Ovary (tissue), 3 donors: ENCODE results near the gene CRABP2.

Source experiments
- CTCF ChIP-seq, 3 donors: fragments of 450-650 bp in 2 of 3; fragments of 200-600 bp in 1 of 3; IDR thresholded peaks; one replicate each; pipeline versions ENCODE4 v1.5.1 to v1.8.0; 2016 to 2022; ENCODE audit warnings: antibody characterized with exemption in 3 of 3, mild to moderate bottlenecking in 1 of 3
- POLR2A ChIP-seq: fragments of 450-650 bp; IDR thresholded peaks from one replicate; pipeline ENCODE4 v1.6.1; 2017; ENCODE audit warnings: antibody characterized with exemption, mild to moderate bottlenecking, moderate library complexity
- donor health status: DM: no; HTN: no; CAD: no.

- TF ChIP-seq CTCF (IDR thresholded peaks at IDR 0.05) (no peak), POLR2A (no peak)
Observed at GRCh38 chr1:156714830-156715229, 9.4 kb upstream of the CRABP2 start.
